GM21717 (cell line): Measurements from ENCODE around the gene GPR39.
"Not testable (repeated sequence)": the region's sequence is repeated elsewhere in the genome, so short reads cannot be mapped to it uniquely, and the experiment has no call there.

Experiments
- ATAC-seq: cut with Tn5 transposase; IDR thresholded peaks from one replicate; pipeline ENCODE4 v1.9.1; 2021; ENCODE audit warnings: mild to moderate bottlenecking, moderate library complexity; ENCODE audit not compliant: unreplicated experiment

GPR39 gene

GRCh38 chr2:132489150-132489549, 72.5 kb downstream of the GPR39 start:
- no peak for ATAC-seq

GRCh38 chr2:132495881-132496280, 79.3 kb downstream of the GPR39 start:
- no peak for ATAC-seq

GRCh38 chr2:132496555-132496954, 80.0 kb downstream of the GPR39 start:
- no peak for ATAC-seq

- ATAC-seq, result no peak
Observed at GRCh38 chr2:132497591-132497990, 81.0 kb downstream of the GPR39 start.

DNA sequence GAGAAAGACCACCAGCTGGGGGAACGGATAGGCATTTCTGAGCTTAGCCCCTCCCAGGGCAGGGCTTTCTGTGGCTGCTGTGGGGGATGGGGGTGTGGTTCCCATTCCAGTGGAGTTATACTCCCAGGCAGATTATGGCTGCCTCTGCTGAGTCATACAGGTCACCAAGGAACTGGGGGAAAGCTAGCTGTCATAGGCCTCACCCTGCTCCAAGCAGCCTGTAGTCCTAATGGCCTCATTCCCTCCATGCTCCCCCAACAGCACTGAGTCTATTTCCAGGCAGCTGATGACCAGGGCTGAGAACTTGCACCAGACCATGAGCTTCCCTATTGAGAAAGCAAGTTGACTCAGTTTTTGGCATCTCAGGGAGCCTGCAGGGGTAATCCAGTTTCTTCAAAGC, 87.1 kb downstream of the GPR39 start:
- no peak for ATAC-seq

DNA sequence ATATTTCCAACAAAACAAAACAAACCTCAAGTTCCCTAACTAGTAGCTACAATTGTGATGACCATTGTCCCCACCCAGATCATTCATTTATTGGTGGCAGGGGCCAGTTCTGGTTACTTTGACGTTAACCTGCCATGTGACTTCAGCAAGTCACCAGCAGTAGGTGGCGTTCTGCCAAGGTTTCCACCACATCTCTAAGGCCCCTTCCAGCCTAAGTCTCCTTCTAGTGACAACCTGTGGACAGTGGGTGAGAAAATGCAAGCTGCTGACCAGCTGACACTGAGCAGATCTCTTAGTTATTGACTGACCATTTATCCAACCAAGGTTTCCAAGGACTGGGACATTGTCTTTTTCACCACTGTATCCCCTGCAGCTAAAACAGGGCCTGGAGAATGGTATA, 98.4 kb downstream of the GPR39 start:
- no peak for ATAC-seq

DNA sequence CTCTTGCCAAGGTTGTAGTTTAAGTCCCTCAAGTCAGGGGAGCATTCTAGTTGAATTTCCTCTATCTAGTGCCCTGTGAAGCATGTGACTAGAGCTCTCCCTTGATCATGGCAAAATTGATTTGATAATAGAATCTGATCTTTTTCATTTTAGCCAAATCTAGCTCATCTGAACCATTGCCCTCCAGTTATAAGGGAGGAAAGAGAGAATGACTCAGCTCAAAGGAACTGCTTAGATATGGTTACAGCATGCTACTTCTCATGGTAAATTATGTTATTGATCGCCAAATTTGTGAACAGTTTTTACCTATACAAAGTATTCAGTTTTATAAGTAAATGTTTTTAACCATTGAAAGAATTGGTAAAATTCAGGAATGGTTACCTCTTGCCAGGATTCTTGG, 100.8 kb downstream of the GPR39 start:
- no peak for ATAC-seq

DNA sequence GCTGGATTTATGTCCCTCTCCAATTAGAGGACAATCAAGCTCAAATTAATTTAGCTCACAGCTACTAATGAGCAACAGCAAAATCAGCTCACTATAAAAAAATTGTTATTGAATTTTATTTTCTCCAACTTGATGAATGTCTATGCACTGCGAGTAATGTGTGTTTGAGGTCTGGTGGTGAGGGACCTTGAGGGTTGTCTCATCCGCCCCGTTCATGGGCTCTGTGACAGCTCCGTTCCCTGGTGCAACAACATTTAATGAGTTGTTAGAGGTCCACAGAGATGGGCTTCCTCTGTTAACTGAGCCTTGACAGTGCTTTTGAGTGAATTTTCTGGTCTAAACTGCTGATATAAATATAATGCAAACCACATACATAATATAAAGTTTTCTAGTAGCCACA, 101.7 kb downstream of the GPR39 start:
- no peak for ATAC-seq

- ATAC-seq, result no peak
Observed at GRCh38 chr2:132519566-132519965, 103.0 kb downstream of the GPR39 start.

GRCh38 chr2:132521341-132521740, 104.7 kb downstream of the GPR39 start:
- no peak for ATAC-seq

DNA sequence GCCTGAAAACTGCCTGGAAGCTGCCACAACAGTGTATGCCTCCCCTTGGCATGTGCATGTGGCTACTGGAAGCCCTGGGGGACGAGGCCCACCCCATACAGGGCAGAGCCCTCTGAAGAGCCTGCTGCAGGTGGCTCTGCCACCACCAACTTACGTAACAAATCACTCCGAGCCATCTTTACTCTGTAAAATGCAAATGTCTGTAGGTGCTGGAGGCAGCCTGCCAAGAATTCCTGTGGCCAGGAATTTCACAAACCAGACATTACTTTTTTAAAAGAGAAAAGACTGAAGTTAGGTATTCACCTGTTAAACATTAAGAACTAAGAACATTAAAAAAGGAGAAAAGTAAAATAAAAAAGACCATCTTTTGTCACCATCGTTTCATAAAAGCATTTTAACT, 106.3 kb downstream of the GPR39 start:
- no peak for ATAC-seq

- ATAC-seq, result not testable (repeated sequence)
Observed at GRCh38 chr2:132537061-132537460, 120.5 kb downstream of the GPR39 start.

DNA sequence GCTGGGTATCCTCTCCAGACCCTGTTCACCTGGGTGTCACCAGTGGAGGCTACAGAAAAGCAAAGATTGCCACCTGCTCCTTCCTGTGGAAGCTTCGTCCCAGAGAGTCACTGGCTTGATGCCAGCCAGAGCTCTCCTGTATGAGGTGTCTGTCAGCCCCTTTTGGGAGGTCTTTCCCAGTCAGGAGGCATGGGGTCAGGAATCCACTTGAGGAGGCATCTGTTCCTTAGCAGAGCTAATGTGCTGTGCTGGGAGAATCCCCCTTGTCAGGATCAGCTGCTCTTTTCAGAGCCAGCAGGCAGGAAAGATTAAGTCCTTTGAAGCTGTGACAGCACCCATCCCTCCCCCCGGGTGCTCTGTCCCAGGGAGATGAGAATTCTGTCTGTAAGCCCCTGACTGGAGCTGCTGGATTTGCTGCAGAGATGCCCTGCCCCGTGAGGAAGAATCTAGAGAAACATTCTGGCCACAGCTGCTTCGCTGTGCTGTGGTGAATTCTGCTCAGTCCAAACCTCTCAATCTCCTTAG, 121.8 kb downstream of the GPR39 start:
- no peak for ATAC-seq

DNA sequence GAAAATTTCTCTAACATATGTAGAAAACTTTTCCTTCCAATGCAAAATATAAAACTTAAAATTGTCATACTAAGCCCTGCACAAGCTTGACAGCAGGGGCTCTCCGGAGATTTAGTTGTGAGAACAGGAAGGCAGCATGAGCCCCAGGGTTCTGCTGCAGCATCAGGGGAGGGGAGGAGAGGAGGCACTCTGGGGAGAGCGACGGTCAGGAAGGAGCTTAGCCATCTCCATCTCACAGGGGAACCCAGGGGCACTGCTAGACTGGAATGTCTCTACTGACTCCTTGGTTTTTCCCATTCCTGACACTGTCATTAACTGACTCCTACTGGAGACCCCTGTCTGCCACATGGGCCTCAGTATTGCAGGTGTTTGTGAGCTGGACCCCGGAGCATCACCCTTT, 123.6 kb downstream of the GPR39 start:
- ATAC-seq, result no peak

GRCh38 chr2:132542953-132543569, 126.5 kb downstream of the GPR39 start:
- ATAC-seq, result no peak

DNA sequence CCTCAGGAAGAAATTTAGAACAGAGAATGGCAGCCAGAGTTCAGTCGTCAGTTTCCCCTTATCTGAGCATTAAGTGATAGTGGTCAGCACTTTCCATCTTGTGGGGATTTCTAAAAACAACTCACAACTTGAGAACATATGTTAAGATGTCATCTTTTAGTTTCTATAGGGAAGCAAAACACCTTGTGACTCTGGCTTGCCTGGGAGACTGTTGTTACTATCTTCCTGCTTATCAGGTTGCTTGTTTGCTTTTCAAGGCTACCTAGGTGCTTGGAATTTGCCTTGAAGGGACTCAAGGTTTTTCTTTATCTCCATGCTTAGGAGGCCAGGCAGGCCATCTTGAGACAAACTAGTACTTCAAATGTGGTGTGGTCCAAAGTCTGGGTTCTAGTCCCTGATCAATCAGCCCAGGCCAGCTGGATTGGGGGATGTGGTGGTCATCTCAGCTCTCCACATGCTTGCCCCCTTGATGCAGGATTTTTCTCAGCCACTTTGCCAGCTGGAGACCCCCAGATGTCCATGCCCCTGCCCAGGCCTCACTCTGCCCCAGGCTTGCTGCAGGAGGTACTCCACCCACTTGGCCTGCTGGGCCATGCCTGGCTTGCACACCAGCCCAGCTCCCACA, 127.5 kb downstream of the GPR39 start:
- no peak for ATAC-seq

GRCh38 chr2:132547090-132547687, 130.6 kb downstream of the GPR39 start:
- no peak for ATAC-seq

DNA sequence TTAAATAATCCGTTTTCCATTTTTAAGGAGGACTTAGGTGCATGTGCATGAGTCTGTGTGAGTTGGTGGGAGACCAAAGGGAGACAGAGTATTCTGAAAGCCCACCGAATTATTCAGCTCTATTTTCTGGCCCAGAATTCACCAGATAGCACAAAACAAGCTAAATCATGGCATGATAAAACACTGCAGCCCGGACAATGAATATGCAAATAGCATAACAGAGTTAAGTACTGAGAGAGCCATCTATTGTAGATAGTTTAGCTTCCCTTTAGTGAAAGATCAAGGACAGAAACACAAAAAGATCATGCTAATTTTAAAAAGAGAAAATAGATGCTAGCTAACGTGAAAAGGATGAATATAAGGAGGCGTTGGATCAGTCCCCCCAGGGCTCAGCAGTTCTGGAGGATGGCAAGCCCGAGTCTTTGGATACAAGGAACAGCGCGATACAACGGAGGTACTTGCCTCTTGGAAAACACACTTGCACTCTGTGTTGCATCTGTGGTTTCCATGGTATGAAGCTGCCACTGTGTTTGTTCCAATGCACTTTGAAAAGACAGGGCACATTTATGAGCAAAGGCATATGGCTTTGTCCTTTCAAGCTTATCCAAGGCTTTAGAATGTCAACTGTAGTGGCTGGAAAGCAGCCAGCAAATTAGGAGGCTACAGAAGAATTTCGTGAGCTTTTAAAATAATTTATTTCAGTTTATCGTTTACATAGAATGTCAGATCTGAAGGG, 133.5 kb downstream of the GPR39 start:
- ATAC-seq, result no peak

GRCh38 chr2:132550946-132551345, 134.3 kb downstream of the GPR39 start:
- ATAC-seq, result no peak

DNA sequence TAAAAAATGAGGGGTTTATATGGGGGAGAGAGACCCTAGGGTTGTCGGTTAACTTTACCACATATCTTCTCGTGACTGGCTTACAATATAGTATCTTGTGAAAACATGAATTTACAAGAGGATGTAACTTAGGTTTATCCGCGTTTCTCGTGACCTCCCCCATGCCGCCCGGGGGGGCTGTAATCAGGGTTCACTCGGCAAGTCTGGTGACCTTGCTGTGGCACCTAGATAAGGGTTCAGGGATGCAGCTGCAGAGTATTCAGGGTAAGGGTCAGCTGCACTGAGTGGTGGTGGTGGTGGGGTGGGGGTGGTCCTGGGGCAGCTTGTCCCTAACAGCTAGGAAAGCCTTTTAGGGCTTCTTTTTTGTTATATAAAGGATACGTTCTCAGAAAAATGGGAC, 141.1 kb downstream of the GPR39 start:
- no peak for ATAC-seq

GRCh38 chr2:132559326-132559725, 142.7 kb downstream of the GPR39 start:
- no peak for ATAC-seq

DNA sequence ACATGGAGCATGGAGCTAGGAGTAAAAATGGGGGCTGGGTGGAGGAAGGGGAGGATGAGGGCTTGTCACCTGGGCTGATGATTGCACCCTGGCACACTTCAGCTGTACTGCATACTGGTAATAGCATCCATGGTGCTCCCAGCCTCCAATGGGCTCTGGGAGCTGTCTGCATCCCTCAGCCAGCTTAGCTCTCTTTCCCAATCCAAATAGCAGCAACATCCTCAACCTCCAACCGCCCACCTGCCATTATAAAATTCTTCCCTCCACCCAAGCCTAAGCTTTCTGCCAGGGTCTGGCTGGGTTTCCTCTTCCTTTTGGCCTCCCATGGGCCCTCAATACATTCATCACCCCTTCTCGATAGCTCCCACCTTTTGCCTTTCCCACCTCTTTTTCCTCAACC, 143.3 kb downstream of the GPR39 start:
- no peak for ATAC-seq
